Testis (tissue), 2 donors: ENCODE data around the gene CCR3.

Experiments
- POLR2A ChIP-seq: fragments of 450-650 bp; IDR thresholded peaks from one replicate; pipeline ENCODE4 v1.6.1; 2017; ENCODE audit warnings: antibody characterized with exemption, mild to moderate bottlenecking, moderate library complexity
- TF ChIP-seq, protein P1 (sequence below), 3 experiments: fragments of 450-650 bp in 2 of 3; fragments of 200-600 bp in 1 of 3; sonication (generic) in 1 of 3; IDR thresholded peaks; one replicate each; pipeline ENCODE4 v1.5.1; 2016 to 2019; ENCODE audit warnings: antibody characterized with exemption in 3 of 3, mild to moderate bottlenecking in 2 of 3, moderate library complexity in 1 of 3

DNA sequence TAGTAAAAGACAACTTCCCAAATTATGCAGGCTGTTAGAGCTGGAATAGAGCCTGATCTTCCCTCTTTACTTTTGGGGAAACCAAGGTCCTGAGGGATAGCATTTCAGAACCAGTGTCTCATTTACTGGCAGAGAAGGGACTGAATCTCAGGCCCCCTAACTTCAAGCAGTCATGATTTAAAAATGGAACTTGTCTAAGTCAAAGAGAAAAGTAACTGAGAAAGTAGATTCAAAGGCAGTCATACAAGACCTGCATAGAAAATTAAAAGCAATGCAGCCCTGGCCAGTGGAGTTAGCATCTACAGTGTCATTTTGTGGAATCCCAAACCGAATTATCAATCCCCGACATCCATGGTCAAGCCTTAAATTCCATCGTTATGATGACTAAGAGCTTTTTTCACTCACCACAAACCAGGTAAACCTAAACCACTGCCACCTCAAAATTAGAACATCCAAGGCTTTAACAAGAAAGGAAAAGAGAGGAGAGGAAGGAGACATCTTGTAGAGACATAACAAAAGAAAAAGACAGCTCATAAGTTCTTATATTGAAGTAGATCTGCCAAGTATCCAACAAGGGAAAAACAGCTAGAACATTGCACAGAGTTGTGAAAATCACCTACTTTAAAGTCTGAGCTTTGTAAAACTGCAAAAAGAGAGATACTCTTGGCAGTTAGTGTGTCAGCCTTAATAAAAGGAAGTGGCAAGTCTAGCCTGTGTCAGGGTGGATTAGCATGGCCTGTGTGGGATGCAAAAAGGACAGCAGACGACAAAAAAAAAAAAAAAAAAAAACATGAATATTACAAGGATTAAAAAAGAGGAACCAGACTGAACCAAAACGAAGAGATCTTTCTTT lies 57.6 kb downstream of the CCR3 start:
- TF ChIP-seq, protein P1, sequence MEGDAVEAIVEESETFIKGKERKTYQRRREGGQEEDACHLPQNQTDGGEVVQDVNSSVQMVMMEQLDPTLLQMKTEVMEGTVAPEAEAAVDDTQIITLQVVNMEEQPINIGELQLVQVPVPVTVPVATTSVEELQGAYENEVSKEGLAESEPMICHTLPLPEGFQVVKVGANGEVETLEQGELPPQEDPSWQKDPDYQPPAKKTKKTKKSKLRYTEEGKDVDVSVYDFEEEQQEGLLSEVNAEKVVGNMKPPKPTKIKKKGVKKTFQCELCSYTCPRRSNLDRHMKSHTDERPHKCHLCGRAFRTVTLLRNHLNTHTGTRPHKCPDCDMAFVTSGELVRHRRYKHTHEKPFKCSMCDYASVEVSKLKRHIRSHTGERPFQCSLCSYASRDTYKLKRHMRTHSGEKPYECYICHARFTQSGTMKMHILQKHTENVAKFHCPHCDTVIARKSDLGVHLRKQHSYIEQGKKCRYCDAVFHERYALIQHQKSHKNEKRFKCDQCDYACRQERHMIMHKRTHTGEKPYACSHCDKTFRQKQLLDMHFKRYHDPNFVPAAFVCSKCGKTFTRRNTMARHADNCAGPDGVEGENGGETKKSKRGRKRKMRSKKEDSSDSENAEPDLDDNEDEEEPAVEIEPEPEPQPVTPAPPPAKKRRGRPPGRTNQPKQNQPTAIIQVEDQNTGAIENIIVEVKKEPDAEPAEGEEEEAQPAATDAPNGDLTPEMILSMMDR (IDR thresholded peaks at IDR 0.05): no peak
- TF ChIP-seq POLR2A: no peak
